ENCODE results near the gene CCR5AS.
"Not testable (repeated sequence)": the region's sequence is repeated elsewhere in the genome, so short reads cannot be mapped to it uniquely, and the experiment has no call there.

The CCR5AS gene

GRCh38 chr3:46429250-46429649 lies 22.4 kb upstream of the CCR5AS start:
- no peak for DNase-seq (ENCODE audit: low read depth, low spot score)

DNA sequence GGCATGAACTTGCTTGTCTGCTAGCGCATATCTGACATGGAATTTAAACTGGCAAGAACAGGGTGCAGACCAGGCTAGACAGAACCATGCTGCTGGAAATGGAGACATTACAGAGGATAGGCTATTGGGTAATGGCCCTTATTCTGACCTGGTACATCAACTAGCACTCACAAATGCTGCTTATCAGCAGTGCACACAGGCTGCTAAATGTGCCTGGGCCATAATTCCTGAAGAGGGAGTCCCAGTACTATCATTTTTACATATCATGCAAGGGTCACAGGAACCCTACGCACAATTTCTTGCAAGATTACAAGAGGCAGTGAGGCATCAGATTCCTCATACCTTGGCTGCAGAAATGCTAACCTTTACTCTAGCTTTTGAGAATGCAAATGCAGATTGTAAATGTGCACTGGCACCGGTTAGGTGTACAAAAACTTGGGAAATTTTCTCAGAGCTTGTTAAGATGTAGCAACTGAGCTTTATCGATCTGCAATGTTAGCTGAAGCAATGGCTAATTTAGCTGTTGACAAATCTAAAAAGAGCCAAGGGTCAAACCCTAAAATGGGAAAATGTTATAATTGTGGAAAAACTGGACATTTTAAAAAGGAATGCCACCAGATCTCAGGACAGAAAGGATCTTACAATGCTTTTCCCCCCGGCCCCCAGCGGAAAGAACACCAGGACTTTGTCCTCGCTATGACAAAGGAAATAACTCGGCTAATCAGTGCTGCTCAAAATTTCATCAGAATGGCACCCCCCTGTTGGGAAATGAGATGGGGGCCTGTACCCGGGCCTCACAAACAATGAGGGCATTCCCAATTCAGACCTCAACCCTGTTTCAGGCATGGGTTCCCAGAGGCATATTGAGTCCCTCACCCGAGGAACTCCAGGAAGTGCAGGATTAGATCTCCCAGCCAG lies 21.3 kb upstream of the CCR5AS start:
- no peak for DNase-seq (ENCODE audit: low read depth, low spot score)

GRCh38 chr3:46427404-46427803 lies 20.5 kb upstream of the CCR5AS start:
- DNase-seq (ENCODE audit: low read depth, low spot score), result not testable (repeated sequence)

DNA sequence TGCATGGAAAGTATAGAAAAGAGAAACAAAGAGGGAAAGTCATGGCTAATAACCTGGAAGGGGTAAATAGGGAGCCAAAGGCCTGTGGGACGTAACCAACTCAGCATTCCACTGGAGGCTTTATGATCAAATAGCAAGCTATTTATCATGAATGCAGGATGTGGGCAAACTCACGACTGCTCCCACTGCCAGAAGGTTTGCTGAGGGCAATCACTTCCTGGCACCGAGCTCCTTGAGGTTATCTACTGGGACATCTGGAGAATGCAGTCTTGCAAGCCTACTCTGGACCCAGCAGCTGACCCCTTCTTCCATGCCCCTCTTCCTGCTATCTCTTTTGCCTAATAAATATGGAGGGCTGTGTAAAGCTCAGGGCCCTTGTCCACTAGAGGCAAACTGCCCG lies 19.6 kb upstream of the CCR5AS start:
- not testable (repeated sequence) for DNase-seq (ENCODE audit: low read depth, low spot score)

DNA sequence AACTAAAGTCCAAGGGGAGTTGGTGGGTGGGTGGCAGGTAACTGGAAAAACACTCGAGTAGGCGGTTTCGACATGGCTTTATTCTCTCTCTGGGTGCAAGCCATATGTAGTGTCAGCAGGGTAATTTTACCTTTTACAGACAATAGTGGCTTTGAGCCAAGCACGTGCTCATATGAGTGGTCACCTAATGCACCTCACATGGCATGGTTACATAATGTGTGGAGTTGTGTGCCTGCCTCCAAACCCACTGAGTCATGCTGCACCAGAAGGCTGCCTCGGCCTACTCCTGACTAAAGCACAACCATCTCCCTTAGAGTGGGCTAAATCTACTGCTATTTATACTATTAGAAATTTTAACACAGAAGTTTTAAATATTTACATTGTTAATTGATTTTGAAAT lies 16.7 kb upstream of the CCR5AS start:
- no peak for DNase-seq (ENCODE audit: low read depth, low spot score)

GRCh38 chr3:46422617-46423016 lies 15.8 kb upstream of the CCR5AS start:
- no peak for DNase-seq (ENCODE audit: low read depth, low spot score)

DNA sequence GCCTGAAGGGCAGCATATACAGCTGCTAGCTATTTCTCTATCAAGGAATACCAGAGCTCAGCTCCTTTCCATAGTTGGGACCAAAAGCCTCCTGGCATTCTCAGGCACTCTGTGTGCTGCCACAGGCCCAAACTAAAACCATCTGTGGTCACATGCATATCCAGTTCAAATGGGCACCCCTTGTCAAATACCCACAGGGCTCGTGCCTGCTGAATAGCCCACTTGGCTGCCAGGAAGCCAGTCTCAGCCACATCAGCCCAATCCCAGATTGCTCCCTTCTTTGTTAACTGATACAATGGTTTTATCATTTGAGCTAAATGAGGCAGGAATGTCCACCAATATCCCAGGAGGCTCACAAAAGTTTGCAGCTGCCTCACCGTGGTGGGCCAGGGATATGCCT lies 14.1 kb upstream of the CCR5AS start:
- no peak for DNase-seq (ENCODE audit: low read depth, low spot score)

DNA sequence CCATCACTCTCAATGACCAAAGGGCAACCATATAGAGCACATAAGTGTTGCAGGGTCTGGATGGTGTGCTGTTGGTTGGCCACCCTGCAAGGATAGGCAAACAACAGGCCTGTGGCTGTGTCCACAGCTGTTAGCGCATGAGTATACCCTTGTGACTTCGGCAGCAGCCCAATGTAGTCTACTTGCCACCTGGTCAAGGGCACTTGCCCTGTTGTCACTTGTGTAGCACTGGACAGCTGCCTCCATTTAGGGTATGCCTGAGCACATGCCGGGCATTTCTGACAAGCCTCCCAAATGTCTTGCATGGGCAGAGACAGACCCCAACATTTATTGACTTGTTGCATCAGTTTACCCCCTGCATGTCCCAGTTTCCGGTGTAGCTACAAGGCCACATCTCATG lies 12.9 kb upstream of the CCR5AS start:
- no peak for DNase-seq (ENCODE audit: low read depth, low spot score)

- DNase-seq (ENCODE audit: low read depth, low spot score), result no peak
Observed at GRCh38 chr3:46417841-46418611, 11.2 kb upstream of the CCR5AS start.

- DNase-seq (ENCODE audit: low read depth, low spot score), result no peak
Observed at GRCh38 chr3:46416811-46417510, 10.1 kb upstream of the CCR5AS start.

- DNase-seq (ENCODE audit: low read depth, low spot score), result no peak
Observed at GRCh38 chr3:46416125-46416810, 9.4 kb upstream of the CCR5AS start.

- no peak for DNase-seq (ENCODE audit: low read depth, low spot score)
Observed at GRCh38 chr3:46414739-46415138, 7.9 kb upstream of the CCR5AS start.

GRCh38 chr3:46413951-46414350 lies 7.1 kb upstream of the CCR5AS start:
- no peak for DNase-seq (ENCODE audit: low read depth, low spot score)

DNA sequence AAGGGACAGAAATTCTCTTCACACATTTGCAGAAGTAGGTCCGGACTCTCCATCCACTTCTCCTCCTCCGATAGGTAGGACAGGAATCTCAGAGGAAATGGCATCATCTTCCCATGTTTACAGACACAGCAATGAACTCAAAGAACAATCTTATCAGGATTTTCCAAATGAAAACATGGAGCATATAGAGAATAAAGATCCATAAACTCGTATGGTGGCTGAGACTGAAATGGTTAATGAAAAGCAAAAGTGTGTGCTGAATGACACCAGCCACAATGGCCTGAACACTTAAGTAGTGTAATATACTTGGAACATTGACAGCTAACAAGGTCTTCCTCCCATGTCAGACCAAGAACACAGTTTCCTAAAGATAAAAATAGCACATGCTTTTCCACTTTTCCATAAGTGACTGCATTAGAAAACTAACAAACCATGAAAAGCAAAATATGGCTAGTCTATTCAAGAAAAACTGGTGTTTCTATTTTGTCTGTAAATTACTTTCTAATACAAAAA lies 6.0 kb upstream of the CCR5AS start:
- DNase-seq (ENCODE audit: low read depth, low spot score), result no peak

DNA sequence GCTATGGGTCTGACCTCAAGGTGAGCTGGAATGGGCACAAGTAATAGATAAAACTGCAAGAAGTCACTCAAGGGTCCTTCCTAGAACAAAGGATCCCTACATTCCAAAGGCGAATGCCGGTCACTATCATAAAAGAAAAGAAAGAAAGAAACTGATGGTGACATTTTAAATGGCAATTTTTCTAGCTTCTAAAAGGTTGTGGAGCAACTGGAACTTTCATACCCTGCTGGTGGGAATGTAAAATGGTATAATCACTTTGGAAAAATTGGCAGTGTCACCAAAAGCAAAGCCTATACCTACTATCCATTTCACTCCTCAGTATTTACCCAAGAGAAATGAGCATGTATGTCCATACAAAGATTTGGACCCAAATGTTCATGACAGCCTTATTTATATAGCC lies 4.4 kb upstream of the CCR5AS start:
- no peak for DNase-seq (ENCODE audit: low read depth, low spot score)

DNA sequence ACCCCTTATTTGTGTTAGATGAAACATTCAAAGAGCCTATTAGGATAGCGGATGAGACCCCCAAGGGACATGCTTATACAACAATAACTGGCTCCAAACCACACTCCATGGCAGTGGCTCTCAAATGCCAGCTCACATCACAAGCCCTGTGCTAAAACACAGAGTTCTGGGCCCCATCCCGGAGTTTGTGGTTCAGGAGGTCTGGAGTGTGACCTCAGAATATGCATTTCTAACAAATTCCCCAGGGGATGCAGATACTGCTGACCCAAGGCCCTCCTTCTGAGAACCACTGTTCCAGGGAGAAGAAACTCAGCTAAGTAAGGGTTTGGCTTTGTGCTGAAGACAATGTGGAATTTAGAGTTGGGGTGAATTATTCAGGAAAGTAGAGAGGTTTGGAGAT lies 3.8 kb upstream of the CCR5AS start:
- no peak for DNase-seq (ENCODE audit: low read depth, low spot score)

GRCh38 chr3:46409739-46410489 lies 3.0 kb upstream of the CCR5AS start:
- DNase-seq (ENCODE audit: low read depth, low spot score), result no peak

- no peak for DNase-seq (ENCODE audit: low read depth, low spot score)
Observed at GRCh38 chr3:46408853-46409252, 2.0 kb upstream of the CCR5AS start.

DNA sequence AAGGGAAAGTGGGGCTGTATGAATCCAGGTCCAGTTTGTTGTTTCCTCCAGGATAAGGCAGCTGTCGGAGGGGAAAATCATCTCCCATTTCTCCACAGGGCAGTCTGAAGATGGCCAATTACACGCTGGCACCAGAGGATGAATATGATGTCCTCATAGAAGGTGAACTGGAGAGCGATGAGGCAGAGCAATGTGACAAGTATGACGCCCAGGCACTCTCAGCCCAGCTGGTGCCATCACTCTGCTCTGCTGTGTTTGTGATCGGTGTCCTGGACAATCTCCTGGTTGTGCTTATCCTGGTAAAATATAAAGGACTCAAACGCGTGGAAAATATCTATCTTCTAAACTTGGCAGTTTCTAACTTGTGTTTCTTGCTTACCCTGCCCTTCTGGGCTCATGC lies 1.1 kb upstream of the CCR5AS start:
- no peak for DNase-seq (ENCODE audit: low read depth, low spot score)

GRCh38 chr3:46406443-46406787 lies 451 bp downstream of the CCR5AS start:
- DNase-seq (ENCODE audit: low read depth, low spot score), result no peak

Measured in activated naive CD8-positive, alpha-beta T cell treated with anti-CD3 and anti-CD28 coated beads, Interleukin-2, amount 50 U/mL, for 16 hours (primary cell).